RWPE2 (cell line): ENCODE results near the gene ZNF215.

Experiments used
- ATAC-seq: fragments of 200-7000 bp; cut with Tn5 transposase; 3 replicates; pipeline ENCODE4 v1.9.1; 2021; ENCODE audit warnings: low read depth
- DNase-seq: peaks from one replicate; pipeline ENCODE4 v3.0.0-alpha.2; 2020; ENCODE audit warnings: low spot score
- H3K27ac ChIP-seq: fragments of 450-650 bp; 2 replicates; pipeline ENCODE4 v1.5.1; 2017; ENCODE audit warnings: mild to moderate bottlenecking; ENCODE audit not compliant: poor library complexity, severe bottlenecking
- H3K27me3 ChIP-seq: fragments of 250-450 bp; sonication (Bioruptor Pico); 2 replicates; pipeline ENCODE4 v1.5.1; 2021; ENCODE audit warnings: mild to moderate bottlenecking, moderate library complexity; ENCODE audit not compliant: insufficient read depth, poor library complexity, severe bottlenecking
- H3K36me3 ChIP-seq: fragments of 250-450 bp; sonication (Bioruptor Pico); 2 replicates; pipeline ENCODE4 v1.5.1; 2020; ENCODE audit warnings: low read depth, mild to moderate bottlenecking, moderate library complexity
- H3K4me1 ChIP-seq: fragments of 250-450 bp; sonication (Bioruptor Pico); 2 replicates; pipeline ENCODE4 v1.5.1; 2021; ENCODE audit warnings: mild to moderate bottlenecking, moderate library complexity; ENCODE audit not compliant: insufficient read depth, poor library complexity, severe bottlenecking
- H3K4me3 ChIP-seq: fragments of 250-450 bp; sonication (Bioruptor Pico); 2 replicates; pipeline ENCODE4 v1.5.1; 2021; ENCODE audit warnings: mild to moderate bottlenecking, moderate library complexity; ENCODE audit not compliant: severe bottlenecking
- H3K9me3 ChIP-seq: fragments of 250-450 bp; sonication (Bioruptor Pico); 2 replicates; pipeline ENCODE4 v1.5.1; 2021; ENCODE audit warnings: mild to moderate bottlenecking, moderate library complexity; ENCODE audit not compliant: severe bottlenecking
- CTCF ChIP-seq: fragments of 450-650 bp; IDR thresholded peaks from one replicate; pipeline ENCODE4 v1.5.1; 2017; ENCODE audit warnings: mild to moderate bottlenecking, moderate library complexity; ENCODE audit not compliant: poor library complexity, severe bottlenecking

The ZNF215 gene

GRCh38 chr11:6889835-6890234 is 36.4 kb upstream of the ZNF215 start:
- ATAC-seq, result no peak
- no peak overlapping the region for H3K27ac ChIP-seq

GRCh38 chr11:6892400-6892799 is 33.8 kb upstream of the ZNF215 start, which contains the start of gene OR2D2:
OR2D2 (minus strand) TSS chr11:6892500; CDS start chr11:6892500, 0 bp downstream.
- no peak for DNase-seq
- H3K4me1 ChIP-seq, result no peaks in the 10 kb centered on the region
- no peak within 1 kb of the TSS for H3K4me3 ChIP-seq
- H3K27ac ChIP-seq, result no peak within 1 kb of the TSS
- no peak for ATAC-seq
- TF ChIP-seq CTCF, result no peak
- H3K36me3 ChIP-seq, result no peaks in the 10 kb centered on the region
- H3K27me3 ChIP-seq, result no peaks in the 10 kb centered on the region
- no peaks in the 10 kb centered on the region for H3K9me3 ChIP-seq

More at GRCh38 chr11:6889835-6890234, 36.4 kb upstream of the ZNF215 start:
- no peak for TF ChIP-seq CTCF
- DNase-seq, result no peak
- Histone ChIP-seq H3K4me1 (no peaks in the 10 kb centered on the region), H3K4me3 (no peak overlapping the region), H3K9me3 (no peaks in the 10 kb centered on the region), H3K27me3 (no peaks in the 10 kb centered on the region), H3K36me3 (no peaks in the 10 kb centered on the region)

- no peak overlapping the region for H3K4me3 ChIP-seq
- H3K4me1 ChIP-seq, result no peaks in the 10 kb centered on the region
- no peaks in the 10 kb centered on the region for H3K36me3 ChIP-seq
- H3K9me3 ChIP-seq, result no peaks in the 10 kb centered on the region
- ATAC-seq (0 out of 3 replicates have a peak, but pooled peaks have one; percentile 29), DNase-seq (no peak)
- H3K27me3 ChIP-seq, result no peaks in the 10 kb centered on the region
- TF ChIP-seq CTCF, result no peak
- H3K27ac ChIP-seq, result no peak overlapping the region
Measured at GRCh38 chr11:6894097-6894496, 32.1 kb upstream of the ZNF215 start.

- Histone ChIP-seq H3K27ac (no peak overlapping the region), H3K36me3 (no peaks in the 10 kb centered on the region), H3K4me3 (no peak overlapping the region), H3K27me3 (no peaks in the 10 kb centered on the region), H3K4me1 (no peaks in the 10 kb centered on the region), H3K9me3 (no peaks in the 10 kb centered on the region)
- DNase-seq, result no peak
- no peak for ATAC-seq
- no peak for TF ChIP-seq CTCF
Measured at GRCh38 chr11:6895010-6895409, 31.2 kb upstream of the ZNF215 start.

- no peak overlapping the region for H3K27ac ChIP-seq
Measured at GRCh38 chr11:6898911-6899310, 27.3 kb upstream of the ZNF215 start.

More at GRCh38 chr11:6898911-6899310, 27.3 kb upstream of the ZNF215 start:
- Histone ChIP-seq H3K4me3 (no peak overlapping the region), H3K9me3 (no peaks in the 10 kb centered on the region), H3K4me1 (no peaks in the 10 kb centered on the region), H3K36me3 (no peaks in the 10 kb centered on the region), H3K27me3 (no peaks in the 10 kb centered on the region)
- ATAC-seq, result no peak
- no peak for DNase-seq
- no peak for TF ChIP-seq CTCF
